ENCODE data around the gene ZNF33B. TPM values are rescaled to one million over a fixed set of nuclear protein-coding genes. Genes with fewer than 3 reads are reported as not detected.

The ZNF33B gene
- total RNA-seq, 1 experiment from 2014 or later = 39.6 TPM

DNA sequence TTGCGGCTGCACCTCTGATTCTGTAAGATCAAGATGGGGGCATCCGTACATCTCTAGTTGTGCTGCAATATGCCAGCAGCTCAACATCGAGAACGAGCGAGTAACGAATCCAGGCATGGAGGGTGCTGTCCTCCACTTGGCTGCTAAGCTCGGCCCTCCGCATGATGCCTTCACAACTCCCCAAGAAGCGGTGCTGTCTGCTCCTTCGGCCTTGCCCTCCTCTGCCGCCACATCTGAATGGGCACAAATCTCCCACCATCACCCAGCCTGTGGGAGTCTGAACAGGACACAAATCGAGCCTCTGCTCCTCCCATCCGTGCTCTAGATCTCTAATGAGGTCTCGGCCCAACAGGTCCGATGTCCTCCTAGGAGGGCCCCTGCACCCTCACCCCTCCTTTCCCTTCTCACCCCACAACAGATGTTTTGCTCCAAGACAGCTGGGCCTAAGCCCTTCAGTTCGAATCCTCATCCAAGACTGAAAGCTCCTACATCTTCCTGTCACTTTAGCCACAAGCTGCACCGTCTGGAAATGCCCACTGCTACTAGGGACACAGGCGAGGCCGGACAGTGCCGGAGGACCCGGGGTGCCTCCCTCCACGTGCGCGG lies 86.7 kb downstream of the ZNF33B start:
- Histone ChIP-seq H3K27ac (ENCODE audit: insufficient read length, low read depth, low read length) (no peak overlapping the region), H2BK120ac (ENCODE audit: low read depth, low read length, poor library complexity, severe bottlenecking) (no peak overlapping the region)
- H3K27ac Mint-ChIP-seq = no peak overlapping the region; a peak in 1 of 7 replicates

More for the DNA sequence above, 86.7 kb downstream of the ZNF33B start:
- H3K36me3 Mint-ChIP-seq (ENCODE audit: insufficient read depth in 1 of 3, low read depth in 3 of 3) = peaks cover 31 to 42% (median 39%) of the 10 kb centered on the region in 3 experiments
- H4K20me1 ChIP-seq (ENCODE audit: control insufficient read depth, insufficient read depth, insufficient read length) = no peaks in the 10 kb centered on the region
- peaks cover 20% of the 10 kb centered on the region for H3K27me3 Mint-ChIP-seq (ENCODE audit: low read depth)
- no peaks in the 10 kb centered on the region for H3K79me1 ChIP-seq (ENCODE audit: insufficient read depth, low read depth, low read length, poor library complexity, severe bottlenecking)
- no peaks in the 10 kb centered on the region for H3K79me2 ChIP-seq (ENCODE audit: insufficient read depth, low read length)
- H3K14ac ChIP-seq (ENCODE audit: insufficient read depth, low read length) = no peak overlapping the region
- H3K23me2 ChIP-seq (ENCODE audit: insufficient read length, low read depth, low read length, poor library complexity, severe bottlenecking) = peaks cover 9% of the 10 kb centered on the region
- TF ChIP-seq CTCF (conservative IDR thresholded peaks at IDR 0.05) = no peak
- H2BK20ac ChIP-seq (ENCODE audit: low read depth, low read length, poor library complexity, severe bottlenecking) = no peak overlapping the region
- H4K8ac ChIP-seq (replicated peaks; ENCODE audit: insufficient read length, low read depth, low read length) = no peak overlapping the region
- H3K4ac ChIP-seq (ENCODE audit: low read depth, low read length) = no peak overlapping the region
- no peak for DNase-seq
- H3K4me3 Mint-ChIP-seq = peak overlapping the region; percentile 91 to 93
- H2BK15ac ChIP-seq (ENCODE audit: low read depth, low read length) = no peak overlapping the region
- no peak overlapping the region for H3K23ac ChIP-seq (ENCODE audit: insufficient read length, low read depth, low read length)
- H3K4me2 ChIP-seq (ENCODE audit: insufficient read depth, insufficient read length, low read length) = peak overlapping the region; percentile 65
- H4K5ac ChIP-seq (ENCODE audit: insufficient read length, low read depth, low read length) = no peak overlapping the region
- H3K9me3 ChIP-seq (ENCODE audit: control insufficient read depth, low read depth, low read length) = no peaks in the 10 kb centered on the region
- no peak overlapping the region for H2AFZ ChIP-seq (ENCODE audit: low read length)
- no peak overlapping the region for H2BK12ac ChIP-seq (ENCODE audit: insufficient read length, low read depth, low read length)
- no peaks in the 10 kb centered on the region for H3K27me3 ChIP-seq (ENCODE audit: insufficient read depth, low read length)
- WGBS (ENCODE audit: extremely low coverage, insufficient read length, low lambda C conversion rate) = no CpG with 5 or more reads among the region's 24 CpGs
- peaks cover 11% of the 10 kb centered on the region in 2 experiments for H3K4me1 Mint-ChIP-seq
- H3K9ac ChIP-seq (ENCODE audit: extremely low read depth, insufficient read length, low read length) = peak overlapping the region; percentile 59
- no peak overlapping the region for H3K18ac ChIP-seq (ENCODE audit: insufficient read length, low read depth, low read length)
- H2AK5ac ChIP-seq (ENCODE audit: insufficient read length, low read length) = no peak overlapping the region
- no peaks in the 10 kb centered on the region; the same call in 1 of the 2 replicates for H3K4me1 ChIP-seq (ENCODE audit: insufficient read depth, low read length)
- peaks cover 28 to 44% of the 10 kb centered on the region in 2 experiments for H3K9me3 Mint-ChIP-seq
- H3K56ac ChIP-seq (ENCODE audit: insufficient read length, low read depth, low read length) = no peak overlapping the region
- H3T11ph ChIP-seq (ENCODE audit: low read length) = no peak overlapping the region
- no peak overlapping the region for H2BK5ac ChIP-seq (ENCODE audit: insufficient read length, low read length)
- H4K91ac ChIP-seq (ENCODE audit: insufficient read length, low read depth, low read length) = no peak overlapping the region

Data from H9 (cell line).